Esophagus squamous epithelium (tissue), 4 donors: Measurements from ENCODE around the gene BRMS1.

Experiments
- CTCF ChIP-seq, 6 experiments: fragments of 450-650 bp in 4 of 6; fragments of 200-600 bp in 2 of 6; sonication (generic) in 2 of 6; IDR thresholded peaks; one replicate each; pipeline ENCODE4 v1.5.1; 2016 to 2019; ENCODE audit warnings: antibody characterized with exemption in 6 of 6, mild to moderate bottlenecking in 4 of 6, moderate library complexity in 4 of 6
- POLR2A ChIP-seq, 4 donors: fragments of 450-650 bp; IDR thresholded peaks; one replicate each; pipeline ENCODE4 v1.6.1; 2017; ENCODE audit warnings: antibody characterized with exemption in 4 of 4, mild to moderate bottlenecking in 4 of 4, moderate library complexity in 3 of 4

- TF ChIP-seq CTCF (IDR thresholded peaks at IDR 0.05) (no peak), POLR2A (IDR thresholded peaks at IDR 0.05) (no peak)
Measured at GRCh38 chr11:66338276-66339161, 6.4 kb downstream of the BRMS1 start.
